Neural cell (in vitro differentiated cells): ENCODE measurements around the gene UBE4A. TPM values are rescaled to one million over a fixed set of nuclear protein-coding genes. Genes with fewer than 3 reads are reported as not detected.

Source experiments
- H2AFZ ChIP-seq: fragments of 200-600, 300-800 bp; sonication (generic), shearing (Covaris generic); 2 replicates; pipeline ENCODE4 v1.6.0; 2014; ENCODE audit warnings: low read depth, mild to moderate bottlenecking, antibody characterized with exemption, low read length, moderate library complexity
- H3F3A ChIP-seq: fragments of 200-600 bp; shearing (Covaris generic); 2 replicates; pipeline ENCODE4 v1.6.1; 2016; ENCODE audit warnings: mild to moderate bottlenecking, moderate library complexity, mixed read lengths, antibody characterized with exemption, low read length; ENCODE audit not compliant: insufficient read depth, poor library complexity, severe bottlenecking
- H3K27ac ChIP-seq: fragments of 200-600, 300-800 bp; sonication (generic), shearing (Covaris generic); 2 replicates; pipeline ENCODE4 v1.5.1; 2014; ENCODE audit warnings: mild to moderate bottlenecking, low read length, moderate library complexity
- H3K27me3 ChIP-seq: fragments of 300-800, 200-600 bp; sonication (generic), shearing (Covaris generic); 2 replicates; pipeline ENCODE4 v1.6.0; 2014; ENCODE audit warnings: mild to moderate bottlenecking, low read depth, low read length, moderate library complexity; ENCODE audit not compliant: insufficient read depth
- H3K36me3 ChIP-seq: fragments of 300-800, 200-600 bp; sonication (generic), shearing (Covaris generic); 2 replicates; pipeline ENCODE4 v1.5.1; 2014; ENCODE audit warnings: mild to moderate bottlenecking, antibody characterized with exemption, low read length, moderate library complexity; ENCODE audit not compliant: insufficient read depth
- H3K4me2 ChIP-seq: fragments of 300-800, 200-600 bp; sonication (generic), shearing (Covaris generic); 2 replicates; pipeline ENCODE4 v1.6.0; 2014; ENCODE audit warnings: mild to moderate bottlenecking, low read length
- H3K4me3 ChIP-seq: fragments of 300-800, 200-600 bp; sonication (generic), shearing (Covaris generic); 2 replicates; pipeline ENCODE4 v1.5.1; 2014; ENCODE audit warnings: mild to moderate bottlenecking, low read length, moderate library complexity
- H3K79me2 ChIP-seq: fragments of 200-600 bp; shearing (Covaris generic); replicated peaks from 2 replicates; pipeline ENCODE4 v1.6.0; 2014; ENCODE audit warnings: mild to moderate bottlenecking, low read length, moderate library complexity; ENCODE audit not compliant: insufficient read depth
- H3K9ac ChIP-seq: fragments of 300-800, 200-600 bp; sonication (generic), shearing (Covaris generic); 2 replicates; pipeline ENCODE4 v1.6.1; 2016; ENCODE audit warnings: mild to moderate bottlenecking, low read length, mixed read lengths
- H3K9me2 ChIP-seq: fragments of 200-600 bp; shearing (Covaris generic); 2 replicates; pipeline ENCODE4 v1.6.1; 2016; ENCODE audit warnings: mild to moderate bottlenecking, low read length, mixed read lengths; ENCODE audit not compliant: insufficient read depth
- H3K9me3 ChIP-seq: fragments of 200-600, 300-800 bp; sonication (generic), shearing (Covaris generic); 2 replicates; pipeline ENCODE4 v1.6.1; 2016; ENCODE audit warnings: mild to moderate bottlenecking, mixed run types, low read length, moderate library complexity, mixed read lengths
- H4K20me1 ChIP-seq: fragments of 200-600 bp; shearing (Covaris generic); 2 replicates; pipeline ENCODE4 v1.6.1; 2016; ENCODE audit warnings: mild to moderate bottlenecking, mixed run types; ENCODE audit not compliant: insufficient read depth
- EP300 ChIP-seq: fragments of 450-650 bp; conservative IDR thresholded peaks from 2 replicates; pipeline ENCODE4 v1.6.1; 2014; ENCODE audit warnings: antibody characterized with exemption, mild to moderate bottlenecking, moderate library complexity; ENCODE audit not compliant: poor library complexity, severe bottlenecking
- EZH2 ChIP-seq: fragments of 200-600, 300-800 bp; shearing (Covaris generic), sonication (generic); IDR thresholded peaks from 2 replicates; pipeline ENCODE4 v1.6.1; 2014; ENCODE audit warnings: antibody characterized with exemption, low read length, borderline replicate concordance, mild to moderate bottlenecking; ENCODE audit not compliant: insufficient read depth, poor library complexity, severe bottlenecking
- MXI1 ChIP-seq: fragments of 450-650 bp; conservative IDR thresholded peaks from 2 replicates; pipeline ENCODE4 v1.6.1; 2014; ENCODE audit warnings: antibody characterized with exemption, mild to moderate bottlenecking; ENCODE audit not compliant: poor library complexity, severe bottlenecking
- POLR2AphosphoS5 ChIP-seq: IDR thresholded peaks from 2 replicates; pipeline ENCODE4 v1.6.1; 2012
- RAD21 ChIP-seq: fragments of 450-650 bp; conservative IDR thresholded peaks from 2 replicates; pipeline ENCODE4 v1.6.1; 2014; ENCODE audit warnings: antibody characterized with exemption, mild to moderate bottlenecking, moderate library complexity
- SMC3 ChIP-seq: fragments of 450-650 bp; conservative IDR thresholded peaks from 2 replicates; pipeline ENCODE4 v1.6.1; 2014; ENCODE audit warnings: antibody characterized with exemption, mild to moderate bottlenecking, moderate library complexity; ENCODE audit not compliant: poor library complexity
- TAF1 ChIP-seq: IDR thresholded peaks from 2 replicates; pipeline ENCODE4 v1.6.1; 2012; ENCODE audit warnings: low read depth
- polyA plus RNA-seq: library from polyadenylated mRNA; depleted of rRNA; stranded (reverse); fragments of >200 nt; gene quantifications from 2 replicates; pipeline ENCODE4 v1.2.3, GENCODE V29; 2014
- TF ChIP-seq, protein P1 (sequence below): fragments of 450-650 bp; IDR thresholded peaks from 2 replicates; pipeline ENCODE4 v1.5.1; 2014; ENCODE audit warnings: antibody characterized with exemption, mild to moderate bottlenecking, moderate library complexity; ENCODE audit not compliant: poor library complexity, severe bottlenecking
- TF ChIP-seq, protein P2 (sequence below): IDR thresholded peaks from 2 replicates; pipeline ENCODE4 v1.6.1; 2012; ENCODE audit warnings: borderline replicate concordance

Gene UBE4A
- polyA plus RNA-seq, 1 donor from 2014 or later = 36.9 TPM

DNA sequence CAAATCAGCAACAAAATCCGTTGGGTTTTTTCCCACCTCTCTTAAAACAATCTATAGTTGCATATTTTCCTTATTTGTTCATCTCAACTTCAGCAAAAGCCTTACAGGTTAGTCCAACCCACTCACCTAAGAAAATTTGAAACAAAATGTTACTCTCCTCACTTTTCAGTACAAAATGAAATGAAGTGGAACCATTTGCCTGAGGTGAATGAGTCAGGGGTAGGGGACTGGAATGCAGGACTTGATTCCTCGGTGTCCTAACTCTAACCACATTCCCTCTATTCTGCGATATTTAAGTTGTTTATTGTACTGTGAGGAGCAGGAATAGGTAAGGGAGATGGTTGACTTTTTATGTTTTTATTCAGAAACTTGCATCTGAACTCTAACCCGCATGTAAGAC, 58.4 kb downstream of the UBE4A start:
- Histone ChIP-seq H4K20me1 (no peaks in the 10 kb centered on the region), H3K9ac (no peak overlapping the region), H3K4me2 (no peak overlapping the region), H3K9me2 (no peaks in the 10 kb centered on the region), H3K27ac (no peak overlapping the region), H3K79me2 (no peaks in the 10 kb centered on the region), H2AFZ (no peak overlapping the region), H3K27me3 (no peaks in the 10 kb centered on the region), H3F3A (no peaks in the 10 kb centered on the region), H3K9me3 (no peaks in the 10 kb centered on the region), H3K36me3 (no peaks in the 10 kb centered on the region), H3K4me3 (no peak overlapping the region)
- no peak for TF ChIP-seq MXI1
- TF ChIP-seq, protein P1, sequence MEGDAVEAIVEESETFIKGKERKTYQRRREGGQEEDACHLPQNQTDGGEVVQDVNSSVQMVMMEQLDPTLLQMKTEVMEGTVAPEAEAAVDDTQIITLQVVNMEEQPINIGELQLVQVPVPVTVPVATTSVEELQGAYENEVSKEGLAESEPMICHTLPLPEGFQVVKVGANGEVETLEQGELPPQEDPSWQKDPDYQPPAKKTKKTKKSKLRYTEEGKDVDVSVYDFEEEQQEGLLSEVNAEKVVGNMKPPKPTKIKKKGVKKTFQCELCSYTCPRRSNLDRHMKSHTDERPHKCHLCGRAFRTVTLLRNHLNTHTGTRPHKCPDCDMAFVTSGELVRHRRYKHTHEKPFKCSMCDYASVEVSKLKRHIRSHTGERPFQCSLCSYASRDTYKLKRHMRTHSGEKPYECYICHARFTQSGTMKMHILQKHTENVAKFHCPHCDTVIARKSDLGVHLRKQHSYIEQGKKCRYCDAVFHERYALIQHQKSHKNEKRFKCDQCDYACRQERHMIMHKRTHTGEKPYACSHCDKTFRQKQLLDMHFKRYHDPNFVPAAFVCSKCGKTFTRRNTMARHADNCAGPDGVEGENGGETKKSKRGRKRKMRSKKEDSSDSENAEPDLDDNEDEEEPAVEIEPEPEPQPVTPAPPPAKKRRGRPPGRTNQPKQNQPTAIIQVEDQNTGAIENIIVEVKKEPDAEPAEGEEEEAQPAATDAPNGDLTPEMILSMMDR = no peak
- no peak for TF ChIP-seq RAD21
- no peak for TF ChIP-seq EZH2
- no peak for TF ChIP-seq POLR2AphosphoS5
- no peak for TF ChIP-seq EP300
- TF ChIP-seq, protein P2, sequence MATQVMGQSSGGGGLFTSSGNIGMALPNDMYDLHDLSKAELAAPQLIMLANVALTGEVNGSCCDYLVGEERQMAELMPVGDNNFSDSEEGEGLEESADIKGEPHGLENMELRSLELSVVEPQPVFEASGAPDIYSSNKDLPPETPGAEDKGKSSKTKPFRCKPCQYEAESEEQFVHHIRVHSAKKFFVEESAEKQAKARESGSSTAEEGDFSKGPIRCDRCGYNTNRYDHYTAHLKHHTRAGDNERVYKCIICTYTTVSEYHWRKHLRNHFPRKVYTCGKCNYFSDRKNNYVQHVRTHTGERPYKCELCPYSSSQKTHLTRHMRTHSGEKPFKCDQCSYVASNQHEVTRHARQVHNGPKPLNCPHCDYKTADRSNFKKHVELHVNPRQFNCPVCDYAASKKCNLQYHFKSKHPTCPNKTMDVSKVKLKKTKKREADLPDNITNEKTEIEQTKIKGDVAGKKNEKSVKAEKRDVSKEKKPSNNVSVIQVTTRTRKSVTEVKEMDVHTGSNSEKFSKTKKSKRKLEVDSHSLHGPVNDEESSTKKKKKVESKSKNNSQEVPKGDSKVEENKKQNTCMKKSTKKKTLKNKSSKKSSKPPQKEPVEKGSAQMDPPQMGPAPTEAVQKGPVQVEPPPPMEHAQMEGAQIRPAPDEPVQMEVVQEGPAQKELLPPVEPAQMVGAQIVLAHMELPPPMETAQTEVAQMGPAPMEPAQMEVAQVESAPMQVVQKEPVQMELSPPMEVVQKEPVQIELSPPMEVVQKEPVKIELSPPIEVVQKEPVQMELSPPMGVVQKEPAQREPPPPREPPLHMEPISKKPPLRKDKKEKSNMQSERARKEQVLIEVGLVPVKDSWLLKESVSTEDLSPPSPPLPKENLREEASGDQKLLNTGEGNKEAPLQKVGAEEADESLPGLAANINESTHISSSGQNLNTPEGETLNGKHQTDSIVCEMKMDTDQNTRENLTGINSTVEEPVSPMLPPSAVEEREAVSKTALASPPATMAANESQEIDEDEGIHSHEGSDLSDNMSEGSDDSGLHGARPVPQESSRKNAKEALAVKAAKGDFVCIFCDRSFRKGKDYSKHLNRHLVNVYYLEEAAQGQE = no peak
- TF ChIP-seq TAF1 = no peak
- TF ChIP-seq SMC3 = no peak

DNA sequence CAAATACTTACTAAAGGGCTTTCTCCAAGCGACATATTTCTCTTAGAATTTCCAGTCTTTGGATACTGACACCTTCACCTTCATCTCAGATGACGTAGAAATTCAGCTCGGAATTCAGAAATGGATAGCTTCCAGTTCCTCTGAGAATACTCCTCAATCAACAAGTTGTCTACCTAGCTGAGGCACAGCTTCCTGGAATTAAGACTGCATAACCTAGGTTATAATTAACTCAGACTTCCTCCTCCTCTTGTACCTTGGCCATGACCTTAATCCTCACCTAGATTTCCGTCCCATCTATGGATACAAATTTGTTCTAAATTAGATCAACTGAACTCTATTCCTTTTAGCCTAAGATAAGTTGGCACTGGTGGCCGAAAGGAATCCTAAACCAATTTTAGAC, 59.4 kb downstream of the UBE4A start:
- Histone ChIP-seq H4K20me1 (no peaks in the 10 kb centered on the region), H3K79me2 (no peaks in the 10 kb centered on the region), H2AFZ (no peak overlapping the region)

More for the DNA sequence above, 59.4 kb downstream of the UBE4A start:
- H3K4me3 ChIP-seq = no peak overlapping the region
- H3K9me3 ChIP-seq = no peaks in the 10 kb centered on the region
- H3K36me3 ChIP-seq = no peaks in the 10 kb centered on the region
- H3K9ac ChIP-seq = no peak overlapping the region
- no peaks in the 10 kb centered on the region for H3K27me3 ChIP-seq
- H3K9me2 ChIP-seq = no peaks in the 10 kb centered on the region
- no peak for TF ChIP-seq RAD21
- no peak for TF ChIP-seq SMC3
- TF ChIP-seq EP300 = no peak
- no peak for TF ChIP-seq EZH2
- TF ChIP-seq, protein P2 = no peak
- no peak for TF ChIP-seq TAF1
- no peak for TF ChIP-seq MXI1
- H3F3A ChIP-seq = no peaks in the 10 kb centered on the region
- H3K4me2 ChIP-seq = no peak overlapping the region
- H3K27ac ChIP-seq = no peak overlapping the region
